Trophoblast cell (in vitro differentiated cells and primary cell): ENCODE data around the gene ADTRP.

ENCODE experiments used
- DNase-seq, 2 donors: peaks; one replicate each; pipeline ENCODE4 v3.0.0-alpha.2; 2016
- H2AFZ ChIP-seq: 2 replicates; pipeline ENCODE4 v1.6.1; 2013; ENCODE audit warnings: low read length, moderate library complexity, mild to moderate bottlenecking; ENCODE audit not compliant: insufficient read depth, poor library complexity
- H2AK5ac ChIP-seq: 2 replicates; pipeline ENCODE4 v1.6.1; 2013; ENCODE audit warnings: mild to moderate bottlenecking, low read length
- H2BK120ac ChIP-seq: 2 replicates; pipeline ENCODE4 v1.6.1; 2013; ENCODE audit warnings: low read length, mild to moderate bottlenecking, moderate library complexity; ENCODE audit not compliant: insufficient read depth, poor library complexity
- H2BK12ac ChIP-seq: 2 replicates; pipeline ENCODE4 v1.6.1; 2013; ENCODE audit warnings: mild to moderate bottlenecking, low read length, moderate library complexity
- H2BK5ac ChIP-seq: 2 replicates; pipeline ENCODE4 v1.6.1; 2013; ENCODE audit warnings: low read length, low read depth, moderate library complexity, mild to moderate bottlenecking; ENCODE audit not compliant: poor library complexity
- H3K14ac ChIP-seq: 2 replicates; pipeline ENCODE4 v1.6.1; 2013; ENCODE audit warnings: mild to moderate bottlenecking, low read length
- H3K18ac ChIP-seq: 2 replicates; pipeline ENCODE4 v1.6.1; 2013; ENCODE audit warnings: mild to moderate bottlenecking, low read length
- H3K23ac ChIP-seq: 2 replicates; pipeline ENCODE4 v1.6.1; 2013; ENCODE audit warnings: low read length
- H3K27ac ChIP-seq: 2 replicates; pipeline ENCODE4 v1.5.1; 2013; ENCODE audit warnings: low read depth, mild to moderate bottlenecking, inconsistent platforms, low read length, moderate library complexity
- H3K27me3 ChIP-seq: 2 replicates; pipeline ENCODE4 v1.6.1; 2013; ENCODE audit warnings: inconsistent platforms, mild to moderate bottlenecking, low read length, moderate library complexity; ENCODE audit not compliant: insufficient read depth
- H3K36me3 ChIP-seq, 2 experiments: 1 replicate in 1 of 2; 2 replicates in 1 of 2; pipeline ENCODE4 v1.6.1; 2013; ENCODE audit warnings: low read length in 2 of 2, mild to moderate bottlenecking in 2 of 2, moderate library complexity in 1 of 2; ENCODE audit not compliant: insufficient read depth in 2 of 2, control insufficient read depth in 1 of 2
- H3K4ac ChIP-seq: 2 replicates; pipeline ENCODE4 v1.6.1; 2013; ENCODE audit warnings: low read depth, mild to moderate bottlenecking, low read length, moderate library complexity
- H3K4me1 ChIP-seq, 2 experiments: 1 replicate in 1 of 2; 2 replicates in 1 of 2; pipeline ENCODE4 v1.6.1; 2013; ENCODE audit warnings: low read length in 2 of 2, mild to moderate bottlenecking in 2 of 2, moderate library complexity in 1 of 2; ENCODE audit not compliant: insufficient read depth in 2 of 2, control insufficient read depth in 1 of 2
- H3K4me2 ChIP-seq: 2 replicates; pipeline ENCODE4 v1.6.1; 2013; ENCODE audit warnings: inconsistent platforms, mild to moderate bottlenecking, low read length, moderate library complexity
- H3K4me3 ChIP-seq: 2 replicates; pipeline ENCODE4 v1.5.1; 2013; ENCODE audit warnings: mild to moderate bottlenecking, low read depth, low read length, inconsistent platforms
- H3K79me1 ChIP-seq: one replicate; pipeline ENCODE4 v1.6.1; 2013; ENCODE audit warnings: low read length
- H3K79me2 ChIP-seq: 2 replicates; pipeline ENCODE4 v1.6.1; 2013; ENCODE audit warnings: low read length, mild to moderate bottlenecking; ENCODE audit not compliant: control insufficient read depth, insufficient read depth, poor library complexity
- H3K9ac ChIP-seq: 2 replicates; pipeline ENCODE4 v1.6.1; 2013; ENCODE audit warnings: mild to moderate bottlenecking, low read length
- H3K9me3 ChIP-seq: 2 replicates; pipeline ENCODE4 v1.6.1; 2013; ENCODE audit warnings: low read depth, mild to moderate bottlenecking, control low read depth, inconsistent platforms, low read length; ENCODE audit not compliant: insufficient read depth
- H4K12ac ChIP-seq: 2 replicates; pipeline ENCODE4 v1.6.1; 2013; ENCODE audit warnings: low read depth, mild to moderate bottlenecking, low read length, moderate library complexity
- H4K8ac ChIP-seq: 2 replicates; pipeline ENCODE4 v1.6.1; 2013; ENCODE audit warnings: low read depth, mild to moderate bottlenecking, low read length, moderate library complexity
- H4K91ac ChIP-seq: one replicate; pipeline ENCODE4 v1.6.1; 2013; ENCODE audit warnings: low read depth, mild to moderate bottlenecking, low read length, moderate library complexity
- WGBS: extraction: QIAGEN DNeasy Blood & Tissue Kit; methylation state at CpG from one replicate; pipeline ENCODE4 v1.1.7; 2013; ENCODE audit warnings: missing lambda C conversion rate; ENCODE audit not compliant: insufficient read length, insufficient coverage; ENCODE audit errors: extremely low coverage; 5-methylcytosine and 5-hydroxymethylcytosine counted together

The ADTRP gene

DNA sequence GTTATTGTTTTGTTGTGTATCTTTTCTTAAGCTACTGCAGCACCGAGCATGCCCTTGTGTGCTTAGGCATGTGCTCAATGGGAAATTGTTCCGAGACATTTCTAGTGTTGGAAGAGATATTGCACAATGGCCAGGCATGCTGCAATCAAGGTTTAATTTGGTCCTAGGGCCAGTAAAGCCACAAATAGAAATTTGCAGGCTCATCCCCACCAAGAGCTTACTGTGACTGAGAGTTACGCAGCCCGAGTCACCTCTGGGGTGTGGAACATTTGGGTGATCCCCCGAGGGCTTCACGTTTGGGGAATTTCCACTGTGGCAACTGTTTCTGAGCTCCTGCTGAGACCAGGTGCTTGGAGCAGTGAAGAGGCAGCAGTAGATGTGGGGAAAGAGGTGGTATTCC, 65.8 kb downstream of the ADTRP start:
- Histone ChIP-seq H3K9me3 (no peaks in the 10 kb centered on the region), H3K4me2 (no peak overlapping the region), H3K9ac (no peak overlapping the region), H2AK5ac (no peak overlapping the region), H4K12ac (no peak overlapping the region), H3K27ac (no peak overlapping the region), H2BK12ac (no peak overlapping the region), H3K36me3 (no peaks in the 10 kb centered on the region), H3K14ac (no peak overlapping the region), H3K23ac (no peak overlapping the region), H3K4me1 (peaks cover 0 to 2% of the 10 kb centered on the region in 2 experiments), H3K4me3 (no peak overlapping the region), H2AFZ (no peak overlapping the region), H3K79me1 (no peaks in the 10 kb centered on the region), H2BK5ac (no peak overlapping the region), H4K8ac (no peak overlapping the region), H4K91ac (no peak overlapping the region), H3K4ac (no peak overlapping the region), H3K18ac (no peak overlapping the region), H3K79me2 (no peaks in the 10 kb centered on the region), H3K27me3 (no peaks in the 10 kb centered on the region), H2BK120ac (no peak overlapping the region)
- peak in 1 of 2 donors; percentile 34 for DNase-seq
- no CpG with 5 or more reads among the region's 6 CpGs for WGBS

DNA sequence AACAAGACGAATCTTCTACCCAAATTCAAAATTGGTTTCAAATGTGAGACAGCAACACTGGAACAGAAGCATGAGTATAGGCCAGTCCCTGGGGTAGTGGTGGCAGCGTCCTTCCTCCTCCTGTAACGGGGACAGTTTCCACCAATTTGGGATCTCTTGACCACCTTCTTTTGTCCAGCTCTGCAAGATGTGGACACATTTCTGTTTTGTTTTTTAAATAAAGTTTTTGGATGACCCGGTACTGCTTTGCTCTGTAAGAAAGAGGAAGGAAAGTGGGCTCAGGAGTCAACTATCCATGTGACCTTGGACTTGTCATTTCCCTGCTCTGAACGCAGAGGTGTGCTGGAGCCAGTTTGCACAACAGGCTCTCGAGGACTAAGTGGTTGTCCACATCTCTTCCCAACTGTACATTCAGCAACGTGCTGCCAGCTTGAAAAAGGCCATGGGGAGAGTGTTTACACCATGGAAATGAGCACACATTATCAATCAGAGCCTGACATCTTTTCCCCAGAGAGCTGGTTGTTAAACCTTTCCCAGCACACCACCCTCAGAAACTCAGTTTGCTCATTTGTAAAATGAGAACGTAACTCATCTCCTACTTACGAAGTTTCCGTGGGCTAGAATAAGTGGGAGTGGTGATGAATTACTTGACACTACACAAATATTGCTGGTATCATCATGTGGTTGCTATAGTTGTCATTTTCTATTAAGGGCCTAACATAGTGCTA, 66.5 kb downstream of the ADTRP start:
- peaks cover 0 to 2% of the 10 kb centered on the region in 2 experiments for H3K4me1 ChIP-seq
- H3K9ac ChIP-seq: no peak overlapping the region
- no peak overlapping the region for H3K4me3 ChIP-seq
- no peak overlapping the region for H3K4me2 ChIP-seq
- no peak overlapping the region for H3K27ac ChIP-seq
- whole genome bisulfite sequencing: no CpG with 5 or more reads among the region's 10 CpGs
- H3K14ac ChIP-seq: no peak overlapping the region
- no peak overlapping the region for H4K12ac ChIP-seq
- no peak overlapping the region for H2AK5ac ChIP-seq
- H3K9me3 ChIP-seq: no peaks in the 10 kb centered on the region
- H2AFZ ChIP-seq: no peak overlapping the region
- H3K79me2 ChIP-seq: no peaks in the 10 kb centered on the region
- no peak overlapping the region for H4K91ac ChIP-seq
- no peak overlapping the region for H4K8ac ChIP-seq
- H2BK120ac ChIP-seq: no peak overlapping the region
- no peak overlapping the region for H3K18ac ChIP-seq
- no peaks in the 10 kb centered on the region for H3K27me3 ChIP-seq
- no peak for DNase-seq
- no peak overlapping the region for H2BK5ac ChIP-seq
- H3K36me3 ChIP-seq: no peaks in the 10 kb centered on the region
- no peaks in the 10 kb centered on the region for H3K79me1 ChIP-seq
- no peak overlapping the region for H2BK12ac ChIP-seq
- H3K4ac ChIP-seq: no peak overlapping the region
- no peak overlapping the region for H3K23ac ChIP-seq

GRCh38 chr6:11711003-11711983, 67.3 kb downstream of the ADTRP start:
- H2BK120ac ChIP-seq: no peak overlapping the region
- no peak overlapping the region for H3K4me3 ChIP-seq
- no CpG with 5 or more reads among the region's 21 CpGs for WGBS
- peaks cover 0 to 2% of the 10 kb centered on the region in 2 experiments for H3K4me1 ChIP-seq
- H4K91ac ChIP-seq: no peak overlapping the region
- H3K79me1 ChIP-seq: no peaks in the 10 kb centered on the region
- no peak overlapping the region for H3K27ac ChIP-seq
- no peak overlapping the region for H3K4me2 ChIP-seq
- no peak overlapping the region for H2BK5ac ChIP-seq
- H3K23ac ChIP-seq: no peak overlapping the region
- H2AFZ ChIP-seq: no peak overlapping the region
- H4K8ac ChIP-seq: no peak overlapping the region
- H3K79me2 ChIP-seq: no peaks in the 10 kb centered on the region
- H2BK12ac ChIP-seq: no peak overlapping the region
- H3K18ac ChIP-seq: no peak overlapping the region
- no peak overlapping the region for H3K9ac ChIP-seq
- no peaks in the 10 kb centered on the region for H3K36me3 ChIP-seq
- no peak overlapping the region for H3K4ac ChIP-seq
- no peak overlapping the region for H2AK5ac ChIP-seq
- no peak overlapping the region for H4K12ac ChIP-seq
- DNase-seq: no peak
- H3K9me3 ChIP-seq: no peaks in the 10 kb centered on the region
- H3K14ac ChIP-seq: no peak overlapping the region
- no peaks in the 10 kb centered on the region for H3K27me3 ChIP-seq

GRCh38 chr6:11710311-11710761, 68.3 kb downstream of the ADTRP start:
- Histone ChIP-seq H3K36me3 (no peaks in the 10 kb centered on the region), H2AFZ (no peak overlapping the region), H3K4me1 (peaks cover 0 to 2% of the 10 kb centered on the region in 2 experiments), H3K27me3 (no peaks in the 10 kb centered on the region), H2BK5ac (no peak overlapping the region), H3K18ac (no peak overlapping the region), H3K27ac (no peak overlapping the region), H2BK120ac (no peak overlapping the region), H4K8ac (no peak overlapping the region), H3K9me3 (no peaks in the 10 kb centered on the region), H3K4me2 (no peak overlapping the region), H3K4ac (no peak overlapping the region), H2BK12ac (no peak overlapping the region), H3K79me2 (no peaks in the 10 kb centered on the region), H4K91ac (no peak overlapping the region), H2AK5ac (no peak overlapping the region), H3K9ac (no peak overlapping the region), H3K23ac (no peak overlapping the region), H3K14ac (no peak overlapping the region), H4K12ac (no peak overlapping the region), H3K4me3 (no peak overlapping the region), H3K79me1 (no peaks in the 10 kb centered on the region)
- DNase-seq: no peak
- no CpG with 5 or more reads among the region's 9 CpGs for WGBS
